ENCODE measurements around the gene VAV3.

GRCh38 chr1:108012553-108012952 is 47.6 kb upstream of the VAV3 start:
- no peak for TF ChIP-seq REST (IDR thresholded peaks at IDR 0.05; ENCODE audit: insufficient replicate concordance, low read depth)
- no peak for TF ChIP-seq CTCF (IDR thresholded peaks at IDR 0.05; ENCODE audit: insufficient read depth, low read length)
- TF ChIP-seq GABPA (IDR thresholded peaks at IDR 0.05; ENCODE audit: low read depth), result no peak
